ENCODE data around the gene TRIM61.
"Not testable (repeated sequence)": the region's sequence is repeated elsewhere in the genome, so short reads cannot be mapped to it uniquely, and the experiment has no call there.

Gene TRIM61

GRCh38 chr4:164977243-164978164, at the start of gene TRIM61:
Gene TRIM61 (minus strand): TSS chr4:164977657. CDS start chr4:164970002, 7,655 bp downstream.
- DNase-seq (ENCODE audit: low spot score): no peak

GRCh38 chr4:165025782-165026181, 48.3 kb upstream of the TRIM61 start:
- not testable (repeated sequence) for DNase-seq (ENCODE audit: low spot score)

- DNase-seq (ENCODE audit: low spot score): not testable (repeated sequence)
These were observed 42.5 kb upstream of the TRIM61 start for GRCh38 chr4:165019995-165020394.

- no peak for DNase-seq (ENCODE audit: low spot score)
These were observed 39.5 kb upstream of the TRIM61 start for GRCh38 chr4:165016971-165017370.

GRCh38 chr4:165013691-165014090, 36.2 kb upstream of the TRIM61 start:
- no peak for DNase-seq (ENCODE audit: low spot score)

- DNase-seq (ENCODE audit: low spot score): no peak
These were observed 33.9 kb upstream of the TRIM61 start for GRCh38 chr4:165011403-165011802.

GRCh38 chr4:165010991-165011390, 33.5 kb upstream of the TRIM61 start:
- no peak for DNase-seq (ENCODE audit: low spot score)

GRCh38 chr4:165010487-165010886, 33.0 kb upstream of the TRIM61 start:
- DNase-seq (ENCODE audit: low spot score): no peak

- DNase-seq (ENCODE audit: low spot score): no peak
These were observed 32.2 kb upstream of the TRIM61 start for GRCh38 chr4:165009493-165010227.

GRCh38 chr4:165006886-165007285, 29.4 kb upstream of the TRIM61 start:
- no peak for DNase-seq (ENCODE audit: low spot score)

GRCh38 chr4:165006456-165006855, 29.0 kb upstream of the TRIM61 start:
- DNase-seq (ENCODE audit: low spot score): no peak

- no peak for DNase-seq (ENCODE audit: low spot score)
These were observed 28.0 kb upstream of the TRIM61 start for GRCh38 chr4:165005352-165005925.

- not testable (repeated sequence) for DNase-seq (ENCODE audit: low spot score)
These were observed 24.5 kb upstream of the TRIM61 start for GRCh38 chr4:165001957-165002356.

GRCh38 chr4:164998526-164999080, 21.1 kb upstream of the TRIM61 start:
- not testable (repeated sequence) for DNase-seq (ENCODE audit: low spot score)

- no peak for DNase-seq (ENCODE audit: low spot score)
These were observed 20.5 kb upstream of the TRIM61 start for GRCh38 chr4:164997941-164998340.

GRCh38 chr4:164997324-164997723, 19.9 kb upstream of the TRIM61 start:
- no peak for DNase-seq (ENCODE audit: low spot score)

GRCh38 chr4:164996123-164996522, 18.7 kb upstream of the TRIM61 start:
- not testable (repeated sequence) for DNase-seq (ENCODE audit: low spot score)

GRCh38 chr4:164990786-164991185, 13.3 kb upstream of the TRIM61 start:
- DNase-seq (ENCODE audit: low spot score): not testable (repeated sequence)

- no peak for DNase-seq (ENCODE audit: low spot score)
These were observed 12.0 kb upstream of the TRIM61 start for GRCh38 chr4:164989471-164989870.

GRCh38 chr4:164971929-164972328, 5.5 kb downstream of the TRIM61 start:
- DNase-seq (ENCODE audit: low spot score): not testable (repeated sequence)

GRCh38 chr4:164959896-164960295, 17.6 kb downstream of the TRIM61 start:
- no peak for DNase-seq (ENCODE audit: low spot score)

- DNase-seq (ENCODE audit: low spot score): not testable (repeated sequence)
These were observed 18.0 kb downstream of the TRIM61 start for GRCh38 chr4:164959421-164959820.
